Esophagus (tissue), 2 donors: ENCODE measurements around the gene GPLD1. TPM values are rescaled to one million over a fixed set of nuclear protein-coding genes. Genes with fewer than 3 reads are reported as not detected.
"Not testable (repeated sequence)": the region's sequence is repeated elsewhere in the genome, so short reads cannot be mapped to it uniquely, and the experiment has no call there.

Source experiments
- H3K27ac ChIP-seq, 2 donors: one replicate each; pipeline ENCODE4 v1.5.1; 2013; ENCODE audit warnings: low read depth in 2 of 2, mild to moderate bottlenecking in 2 of 2, inconsistent platforms in 1 of 2, low read length in 1 of 2, moderate library complexity in 1 of 2
- H3K27me3 ChIP-seq, 2 donors: one replicate each; pipeline ENCODE4 v1.6.1; 2013; ENCODE audit warnings: low read length in 2 of 2, control low read depth in 1 of 2, mild to moderate bottlenecking in 1 of 2; ENCODE audit not compliant: insufficient read depth in 2 of 2, control insufficient read depth in 1 of 2
- H3K36me3 ChIP-seq, 2 donors: one replicate each; pipeline ENCODE4 v1.6.1; 2013; ENCODE audit warnings: low read length in 1 of 2; ENCODE audit not compliant: control insufficient read depth in 2 of 2, insufficient read depth in 2 of 2
- H3K4me1 ChIP-seq, 2 donors: one replicate each; pipeline ENCODE4 v1.6.1; 2013; ENCODE audit warnings: low read length in 1 of 2; ENCODE audit not compliant: control insufficient read depth in 2 of 2, insufficient read depth in 2 of 2
- H3K4me3 ChIP-seq, 2 donors: one replicate each; pipeline ENCODE4 v1.5.1; 2013; ENCODE audit warnings: low read length in 2 of 2, mild to moderate bottlenecking in 2 of 2, low read depth in 1 of 2, moderate library complexity in 1 of 2
- H3K9me3 ChIP-seq, 2 donors: one replicate each; pipeline ENCODE4 v1.6.1; 2013; ENCODE audit warnings: mild to moderate bottlenecking in 2 of 2, low read depth in 1 of 2, low read length in 1 of 2, moderate library complexity in 1 of 2; ENCODE audit not compliant: control insufficient read depth in 2 of 2, insufficient read depth in 1 of 2
- WGBS, 2 donors: extraction: QIAGEN DNeasy Blood & Tissue Kit; methylation state at CpG; one replicate each; pipeline ENCODE4 v1.1.7; 2013; 5-methylcytosine and 5-hydroxymethylcytosine counted together
- polyA plus RNA-seq, 2 donors: library from polyadenylated mRNA; stranded (reverse); fragments of 200-250 nt; gene quantifications; one replicate each; pipeline ENCODE4 v1.2.3, GENCODE V29; 2013
- donor health status: healthy with polysubstance abuse.
- donor health status: Bipolar disorder and iron deficiency.

The GPLD1 gene
- polyA plus RNA-seq, 2 donors = 0.16 to 0.29 TPM

GRCh38 chr6:24429146-24429545, 60.2 kb downstream of the GPLD1 start:
- Histone ChIP-seq H3K4me1 (no peaks in the 10 kb centered on the region), H3K27me3 (no peaks in the 10 kb centered on the region), H3K36me3 (peaks cover 3% of the 10 kb centered on the region in 2 donors), H3K9me3 (no peaks in the 10 kb centered on the region), H3K27ac (no peak overlapping the region), H3K4me3 (no peak overlapping the region)
- WGBS, 2 donors = 76 to 82% methylated on average over 3 of the region's 3 CpGs

- Histone ChIP-seq H3K36me3 (peaks cover 3% of the 10 kb centered on the region in 2 donors), H3K27ac (no peak overlapping the region), H3K4me3 (no peak overlapping the region), H3K4me1 (no peaks in the 10 kb centered on the region), H3K27me3 (no peaks in the 10 kb centered on the region), H3K9me3 (no peaks in the 10 kb centered on the region)
- 78 to 91% methylated on average over 2 of the region's 2 CpGs for WGBS, 2 donors
Observed at GRCh38 chr6:24428615-24429014, 60.8 kb downstream of the GPLD1 start.

GRCh38 chr6:24426729-24427446, 62.5 kb downstream of the GPLD1 start:
- no peaks in the 10 kb centered on the region for H3K4me1 ChIP-seq
- no peak overlapping the region for H3K27ac ChIP-seq
- H3K4me3 ChIP-seq = no peak overlapping the region
- WGBS, 2 donors = 78 to 90% methylated on average over 10 of the region's 10 CpGs
- peaks cover 7% of the 10 kb centered on the region in 2 donors for H3K36me3 ChIP-seq
- H3K27me3 ChIP-seq = no peaks in the 10 kb centered on the region
- no peaks in the 10 kb centered on the region for H3K9me3 ChIP-seq

- no peaks in the 10 kb centered on the region for H3K27me3 ChIP-seq
- WGBS, 2 donors = 91 to 92% methylated on average over 2 of the region's 2 CpGs
- no peaks in the 10 kb centered on the region for H3K9me3 ChIP-seq
- peaks cover 6 to 12% of the 10 kb centered on the region in 2 donors for H3K36me3 ChIP-seq
- no peak overlapping the region for H3K4me3 ChIP-seq
- H3K27ac ChIP-seq = no peak overlapping the region
- no peaks in the 10 kb centered on the region for H3K4me1 ChIP-seq
Observed at GRCh38 chr6:24425091-24425490, 64.3 kb downstream of the GPLD1 start.

- no peak overlapping the region for H3K4me3 ChIP-seq
- H3K4me1 ChIP-seq = no peaks in the 10 kb centered on the region
- no peaks in the 10 kb centered on the region for H3K27me3 ChIP-seq
- H3K27ac ChIP-seq = no peak overlapping the region
- H3K36me3 ChIP-seq = peaks cover 9 to 20% of the 10 kb centered on the region in 2 donors
- no peaks in the 10 kb centered on the region for H3K9me3 ChIP-seq
Observed at GRCh38 chr6:24419526-24419925, 69.9 kb downstream of the GPLD1 start.

- H3K27ac ChIP-seq = no peak overlapping the region
- H3K4me3 ChIP-seq = no peak overlapping the region
- no peaks in the 10 kb centered on the region for H3K4me1 ChIP-seq
- peaks cover 10 to 22% of the 10 kb centered on the region in 2 donors for H3K36me3 ChIP-seq
- H3K9me3 ChIP-seq = no peaks in the 10 kb centered on the region
- 88 to 89% methylated on average over 4 of the region's 4 CpGs for WGBS, 2 donors
- no peaks in the 10 kb centered on the region for H3K27me3 ChIP-seq
Observed at GRCh38 chr6:24415753-24416152, 73.6 kb downstream of the GPLD1 start.

GRCh38 chr6:24414531-24414930, 74.8 kb downstream of the GPLD1 start:
- not testable (repeated sequence) for H3K27ac ChIP-seq, H3K27me3 ChIP-seq, H3K4me1 ChIP-seq, H3K4me3 ChIP-seq, H3K9me3 ChIP-seq
- peaks cover 7 to 15% of the 10 kb centered on the region in 2 donors for H3K36me3 ChIP-seq
- WGBS, 2 donors = 97 to 98% methylated on average over 15 of the region's 15 CpGs

- peaks cover 6 to 13% of the 10 kb centered on the region in 2 donors for H3K36me3 ChIP-seq
Observed at GRCh38 chr6:24412294-24412693, 77.1 kb downstream of the GPLD1 start.

GRCh38 chr6:24410622-24411021, 78.8 kb downstream of the GPLD1 start:
- H3K36me3 ChIP-seq = peaks cover 6 to 13% of the 10 kb centered on the region in 2 donors
- 95 to 96% methylated on average over 3 of the region's 3 CpGs for WGBS, 2 donors
- no peak overlapping the region for H3K27ac ChIP-seq
- H3K4me1 ChIP-seq = no peaks in the 10 kb centered on the region
- no peaks in the 10 kb centered on the region for H3K9me3 ChIP-seq
- no peaks in the 10 kb centered on the region for H3K27me3 ChIP-seq
- H3K4me3 ChIP-seq = no peak overlapping the region

More at GRCh38 chr6:24412294-24412693, 77.1 kb downstream of the GPLD1 start:
- no peaks in the 10 kb centered on the region for H3K27me3 ChIP-seq
- H3K9me3 ChIP-seq = no peaks in the 10 kb centered on the region
- H3K4me1 ChIP-seq = no peaks in the 10 kb centered on the region
- 93 to 96% methylated on average over 4 of the region's 4 CpGs for whole genome bisulfite sequencing, 2 donors
- H3K27ac ChIP-seq = no peak overlapping the region
- no peak overlapping the region for H3K4me3 ChIP-seq

- Histone ChIP-seq H3K9me3 (no peaks in the 10 kb centered on the region), H3K4me1 (no peaks in the 10 kb centered on the region), H3K36me3 (peaks cover 6 to 13% of the 10 kb centered on the region in 2 donors), H3K4me3 (no peak overlapping the region), H3K27ac (no peak overlapping the region), H3K27me3 (no peaks in the 10 kb centered on the region)
- WGBS, 2 donors = 91 to 95% methylated on average over 2 of the region's 2 CpGs
Observed at GRCh38 chr6:24408719-24409410, 80.5 kb downstream of the GPLD1 start.
